HepG2 (cell line): ENCODE measurements around the gene PLN. TPM values are rescaled to one million over a fixed set of nuclear protein-coding genes. Genes with fewer than 3 reads are reported as not detected.

ENCODE experiments used
- ATAC-seq: fragments of 200-7000 bp; cut with Tn5 transposase; 3 replicates; pipeline ENCODE4 v1.9.1; 2020; ENCODE audit warnings: mild to moderate bottlenecking, moderate library complexity
- BruUV-seq: library from RNA; stranded (reverse); fragments of 400-500 nt; replicated peaks from 2 replicates; lab custom pipeline; 2021; lab: Mats Ljungman, UMichigan
- CTCF ChIA-PET: fragments of 300-600 bp; formaldehyde crosslinking; extraction: SDS; loops from one replicate; lab custom pipeline; 2021; ENCODE audit warnings: low total read pairs, inconsistent platforms, low intra/inter-chr PET ratio; lab: Yijun Ruan, JAX
- POLR2A ChIA-PET: fragments of 350-600 bp; sonication (Branson Sonifier 250); formaldehyde crosslinking; loops from one replicate; lab custom pipeline; 2020; ENCODE audit warnings: antibody characterized with exemption, inconsistent platforms; lab: Yijun Ruan, JAX
- DNase-seq: peaks from one replicate; pipeline ENCODE4 v3.0.0-alpha.2; 2015; ENCODE audit warnings: low spot score
- FAIRE-seq: peaks from 3 replicates; lab custom pipeline; 2011; peaks lifted over from hg19 to GRCh38; lab: Jason Lieb, UNC
- H2AFZ ChIP-seq: one replicate; pipeline ENCODE4 v1.6.1; 2011; ENCODE audit warnings: low read length, inconsistent platforms
- H3K27ac ChIP-seq: fragments of 300-600 bp; 3 replicates; pipeline ENCODE4 v1.8.0; 2011; ENCODE audit warnings: mixed run types, mild to moderate bottlenecking, mixed read lengths, low read length, inconsistent platforms; ENCODE audit not compliant: insufficient read depth; ENCODE audit errors: extremely low read length
- H3K27me3 ChIP-seq, 2 experiments: fragments of 200-600 bp in 1 of 2; 2 replicates in 1 of 2; 3 replicates in 1 of 2; pipeline versions ENCODE4 v1.6.0 to v1.8.0; 2011; ENCODE audit warnings: low read length in 2 of 2, mild to moderate bottlenecking in 2 of 2, moderate library complexity in 2 of 2, inconsistent platforms in 1 of 2; ENCODE audit not compliant: insufficient read depth in 2 of 2, control insufficient read depth in 1 of 2
- H3K36me3 ChIP-seq, 2 experiments: fragments of 200-600 bp in 1 of 2; replicated peaks in 1 of 2; 2 replicates in 1 of 2; 3 replicates in 1 of 2; pipeline versions ENCODE4 v1.5.1 to v1.8.0; 2011; ENCODE audit warnings: low read length in 2 of 2, inconsistent platforms in 1 of 2; ENCODE audit not compliant: insufficient read depth in 2 of 2, control insufficient read depth in 1 of 2
- H3K4me1 ChIP-seq: 2 replicates; pipeline ENCODE4 v1.5.1; 2012; ENCODE audit warnings: low read length, inconsistent platforms; ENCODE audit not compliant: insufficient read depth
- H3K4me2 ChIP-seq: 2 replicates; pipeline ENCODE4 v1.6.0; 2011; ENCODE audit warnings: low read depth, low read length, inconsistent platforms
- H3K4me3 ChIP-seq, 3 experiments: fragments of 200-600 bp in 1 of 3; sonication (generic), shearing (Covaris generic) in 1 of 3; replicated peaks in 1 of 3; 2 replicates each; pipeline ENCODE4 v1.5.1; 2011 to 2016; ENCODE audit warnings: low read length in 3 of 3, inconsistent platforms in 2 of 3, low read depth in 2 of 3, mild to moderate bottlenecking in 2 of 3, control low read depth in 1 of 3, mixed read lengths in 1 of 3; ENCODE audit not compliant: insufficient read depth in 1 of 3
- H3K79me2 ChIP-seq: one replicate; pipeline ENCODE4 v1.6.1; 2011; ENCODE audit warnings: low read length, inconsistent platforms; ENCODE audit not compliant: insufficient read depth
- H3K9ac ChIP-seq: 2 replicates; pipeline ENCODE4 v1.6.0; 2011; ENCODE audit warnings: mild to moderate bottlenecking, low read depth, low read length, inconsistent platforms; ENCODE audit not compliant: insufficient read depth
- H3K9me3 ChIP-seq: 2 replicates; pipeline ENCODE4 v1.5.1; 2012; ENCODE audit warnings: mild to moderate bottlenecking, low read length
- H4K20me1 ChIP-seq: 2 replicates; pipeline ENCODE4 v1.6.0; 2011; ENCODE audit warnings: inconsistent platforms, mild to moderate bottlenecking, low read length, moderate library complexity; ENCODE audit not compliant: insufficient read depth
- ATM ChIP-seq: fragments of 450-650 bp; IDR thresholded peaks from 2 replicates; pipeline ENCODE4 v1.7.1; 2017; ENCODE audit warnings: mild to moderate bottlenecking, borderline replicate concordance
- DMTF1 ChIP-seq: sonication (generic); formaldehyde crosslinking; IDR thresholded peaks from 2 replicates; pipeline ENCODE4 v1.4.0; 2020; ENCODE audit warnings: mild to moderate bottlenecking, missing genetic modification reagents
- NFKB2 ChIP-seq: sonication (generic); formaldehyde crosslinking; IDR thresholded peaks from 2 replicates; pipeline ENCODE4 v1.4.0; 2020; ENCODE audit warnings: missing genetic modification reagents, borderline replicate concordance
- SNRNP70 ChIP-seq: fragments of 200-400 bp; formaldehyde crosslinking; IDR thresholded peaks from 2 replicates; pipeline ENCODE4 v1.6.1; 2017; ENCODE audit warnings: mild to moderate bottlenecking, low read depth, low read length, moderate library complexity
- ZNF883 ChIP-seq: sonication (generic); formaldehyde crosslinking; IDR thresholded peaks from 2 replicates; pipeline ENCODE4 v1.5.1; 2020; ENCODE audit warnings: mild to moderate bottlenecking, missing genetic modification reagents; ENCODE audit errors: not compliant biosample characterization
- WGBS: methylation state at CpG from one replicate; pipeline ENCODE4 v1.1.6; 2017; ENCODE audit warnings: low lambda C conversion rate; 5-methylcytosine and 5-hydroxymethylcytosine counted together
- in situ Hi-C: cut with HindIII; loops from 2 replicates; pipeline ENCODE4 v1.10.0; 2017; ENCODE audit warnings: low pct_unique_long_range_greater_than_20kb; ENCODE audit not compliant: extremely low pct_ligation_motif_present
- intact Hi-C: fragments of 100-400 bp; cut with micrococcal nuclease; formaldehyde crosslinking; loops from one replicate; pipeline ENCODE4 v1.10.0; 2022; ENCODE audit not compliant: unreplicated experiment
- polyA plus RNA-seq, 8 experiments: library from polyadenylated mRNA; depleted of rRNA in 3 of 8; stranded (reverse) in 7 of 8; unstranded in 1 of 8; fragments of >200 nt; fragmentation: Illumina TruSeq in 4 of 8; extraction: Trizol in 4 of 8; gene quantifications; 2 replicates each; pipeline versions ENCODE4 v1.2.1 to v1.2.3, GENCODE V29; 2011 to 2016; ENCODE audit warnings: low read depth in 4 of 8, missing spikeins in 1 of 8, mixed read lengths in 1 of 8; ENCODE audit not compliant: insufficient read depth in 1 of 8
- total RNA-seq, 5 experiments: library from RNA; depleted of rRNA; stranded (reverse); fragments of >200 nt; fragmentation: Illumina TruSeq; extraction: Trizol; gene quantifications; 2 replicates each; pipeline ENCODE4 v1.2.3, GENCODE V29; 2016; ENCODE audit warnings: low read depth in 1 of 5

The PLN gene
- total and polyA plus RNA-seq, 2 of the 13 experiments (the other 11 are each of a cell fraction or from before 2014, with no cell fraction given): not detected

DNA sequence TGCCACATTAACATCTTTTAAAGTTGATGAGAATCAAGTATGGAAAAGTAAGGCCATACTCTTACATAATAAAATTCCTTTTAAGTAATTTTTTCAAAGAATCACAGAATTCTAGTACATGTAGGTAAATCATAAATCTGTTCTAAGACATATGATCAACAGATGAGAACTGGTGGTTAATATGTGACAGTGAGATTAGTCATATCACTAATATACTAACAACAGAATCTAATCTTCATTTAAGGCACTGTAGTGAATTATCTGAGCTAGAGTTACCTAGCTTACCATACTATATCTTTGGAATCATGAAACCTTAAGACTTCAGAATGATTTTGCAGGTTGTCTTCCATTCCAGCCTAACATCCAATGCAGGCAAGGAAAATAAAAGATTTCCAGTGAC lies 11.6 kb downstream of the PLN start (continued):
- TF ChIP-seq NFKB2 (no peak), ZNF883 (CRISPR knock-in tag) (no peak)

DNA sequence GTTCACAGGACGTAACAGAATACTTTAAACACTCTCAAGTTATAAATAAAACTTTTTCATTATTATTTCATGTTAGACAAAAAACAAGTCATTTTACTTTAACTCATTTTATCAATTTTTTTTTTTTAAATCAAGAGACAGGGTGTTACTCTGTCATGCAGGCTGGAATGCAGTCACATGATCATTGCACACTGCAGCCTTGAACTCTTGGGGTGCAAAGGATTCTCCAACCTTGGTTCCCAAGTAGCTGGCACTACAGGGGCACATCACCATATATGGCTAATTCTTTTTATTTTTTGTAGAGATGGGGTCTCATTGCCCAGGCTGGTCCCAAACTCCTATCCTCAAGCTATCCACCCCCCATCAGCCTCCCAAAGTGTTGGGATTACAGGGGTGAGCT lies 14.2 kb downstream of the PLN start:
- ATAC-seq: no peak
- no peaks in the 10 kb centered on the region for H3K79me2 ChIP-seq
- TF ChIP-seq ATM (no peak), SNRNP70 (no peak), DMTF1 (CRISPR knock-in tag) (no peak)
- 77% methylated on average over 1 of the region's 1 CpG for WGBS
- H3K9me3 ChIP-seq: no peaks in the 10 kb centered on the region
- H3K4me2 ChIP-seq: no peak overlapping the region
- no peaks in the 10 kb centered on the region for H4K20me1 ChIP-seq
- in situ Hi-C loops: no loop called here
- no peak overlapping the region for H3K27ac ChIP-seq
- no peak overlapping the region for H3K9ac ChIP-seq
- intact Hi-C loops: loop anchor here (10.0 kb wide), 1 partner anchor 243 kb away; no protein-coding TSS in a partner anchor
- no peaks in the 10 kb centered on the region for H3K4me1 ChIP-seq
- ChIA-PET CTCF (no interaction called here), POLR2A (no interaction called here)
- H3K4me3 ChIP-seq: no peak overlapping the region
- H3K27me3 ChIP-seq: no peaks in the 10 kb centered on the region
- no peak overlapping the region for H2AFZ ChIP-seq
- H3K36me3 ChIP-seq: no peaks in the 10 kb centered on the region
- BruUV-seq: no TSS peak
- no peak for DNase-seq
- FAIRE-seq: no peak
